IMR-90 (cell line): Measurements from ENCODE around the gene CTRB1. TPM values are rescaled to one million over a fixed set of nuclear protein-coding genes. Genes with fewer than 3 reads are reported as not detected.

Source experiments
- ATAC-seq: fragments of 200-7000 bp; cut with Tn5 transposase; 2 replicates; pipeline ENCODE4 v1.9.1; 2020; ENCODE audit warnings: low read depth, mild to moderate bottlenecking, moderate library complexity
- BruUV-seq: library from RNA; stranded (reverse); fragments of 400-500 nt; replicated peaks from 2 replicates; lab custom pipeline; 2021; lab: Mats Ljungman, UMichigan
- CTCF ChIA-PET: fragments of 300-600 bp; formaldehyde crosslinking; extraction: SDS; loops from one replicate; lab custom pipeline; 2021; ENCODE audit warnings: antibody characterized with exemption; lab: Yijun Ruan, JAX
- POLR2A ChIA-PET: fragments of 300-600 bp; sonication (Branson Sonifier 250); formaldehyde crosslinking; loops from one replicate; lab custom pipeline; 2022; ENCODE audit warnings: antibody characterized with exemption; ENCODE audit not compliant: unreplicated experiment; lab: Charles Lee
- DNase-seq: peaks from one replicate; pipeline ENCODE4 v3.0.0; 2013
- H2AFZ ChIP-seq: replicated peaks from 2 replicates; pipeline ENCODE3; 2013; ENCODE audit warnings: low read length, mild to moderate bottlenecking; ENCODE audit not compliant: poor library complexity
- H2AK5ac ChIP-seq: 2 replicates; pipeline ENCODE4 v1.6.1; 2013; ENCODE audit warnings: low read depth, low read length, inconsistent platforms
- H2AK9ac ChIP-seq: replicated peaks from 2 replicates; pipeline ENCODE3; 2013; ENCODE audit warnings: mild to moderate bottlenecking, low read depth, low read length, moderate library complexity; ENCODE audit not compliant: poor library complexity
- H2BK120ac ChIP-seq: 2 replicates; pipeline ENCODE4 v1.6.1; 2013; ENCODE audit warnings: low read depth, low read length, inconsistent platforms
- H2BK15ac ChIP-seq: 3 replicates; pipeline ENCODE4 v1.6.1; 2013; ENCODE audit warnings: low read depth, low read length, inconsistent platforms
- H2BK20ac ChIP-seq: 2 replicates; pipeline ENCODE4 v1.6.1; 2013; ENCODE audit warnings: low read depth, mild to moderate bottlenecking, inconsistent platforms, low read length, moderate library complexity
- H2BK5ac ChIP-seq: 2 replicates; pipeline ENCODE4 v1.6.1; 2013; ENCODE audit warnings: mild to moderate bottlenecking, low read depth, low read length, inconsistent platforms; ENCODE audit not compliant: poor library complexity, severe bottlenecking
- H3K14ac ChIP-seq: replicated peaks from 2 replicates; pipeline ENCODE4 v1.6.1; 2013; ENCODE audit warnings: low read depth, low read length, inconsistent platforms
- H3K18ac ChIP-seq: 2 replicates; pipeline ENCODE4 v1.6.1; 2013; ENCODE audit warnings: low read depth, low read length, control low read depth
- H3K23ac ChIP-seq: 2 replicates; pipeline ENCODE4 v1.6.1; 2013; ENCODE audit warnings: low read depth, low read length, inconsistent platforms
- H3K27ac ChIP-seq: 2 replicates; pipeline ENCODE4 v1.5.1; 2013; ENCODE audit warnings: mild to moderate bottlenecking, control low read depth, low read length; ENCODE audit not compliant: insufficient read depth
- H3K27me3 ChIP-seq: 2 replicates; pipeline ENCODE4 v1.6.1; 2013; ENCODE audit warnings: low read length; ENCODE audit not compliant: control insufficient read depth, insufficient read depth
- H3K36me3 ChIP-seq: 2 replicates; pipeline ENCODE4 v1.6.1; 2013; ENCODE audit warnings: low read length, mixed read lengths; ENCODE audit not compliant: control insufficient read depth, insufficient read depth
- H3K4ac ChIP-seq: 2 replicates; pipeline ENCODE4 v1.6.1; 2013; ENCODE audit warnings: low read depth, low read length, inconsistent platforms
- H3K4me1 ChIP-seq: 2 replicates; pipeline ENCODE4 v1.6.1; 2013; ENCODE audit warnings: low read length, mixed read lengths; ENCODE audit not compliant: control insufficient read depth, insufficient read depth
- H3K4me2 ChIP-seq: 2 replicates; pipeline ENCODE4 v1.6.1; 2013; ENCODE audit warnings: low read depth, mild to moderate bottlenecking, control low read depth, low read length, moderate library complexity
- H3K4me3 ChIP-seq: 2 replicates; pipeline ENCODE4 v1.5.1; 2013; ENCODE audit warnings: low read depth, mild to moderate bottlenecking, control low read depth, low read length, moderate library complexity; ENCODE audit not compliant: insufficient read depth
- H3K56ac ChIP-seq: 2 replicates; pipeline ENCODE4 v1.6.1; 2013; ENCODE audit warnings: low read length, inconsistent platforms; ENCODE audit not compliant: insufficient read depth; ENCODE audit errors: extremely low read depth
- H3K79me1 ChIP-seq, 2 experiments: 2 replicates each; pipeline ENCODE4 v1.6.1; 2013; ENCODE audit warnings: low read length in 2 of 2, inconsistent platforms in 1 of 2, low read depth in 1 of 2
- H3K9ac ChIP-seq: 2 replicates; pipeline ENCODE4 v1.6.1; 2013; ENCODE audit warnings: low read depth, low read length, control low read depth
- H3K9me1 ChIP-seq: 2 replicates; pipeline ENCODE4 v1.6.1; 2013; ENCODE audit warnings: low read length, inconsistent platforms; ENCODE audit not compliant: insufficient read depth
- H3K9me3 ChIP-seq: 2 replicates; pipeline ENCODE4 v1.6.1; 2013; ENCODE audit warnings: low read length; ENCODE audit not compliant: control insufficient read depth, insufficient read depth
- H4K20me1 ChIP-seq: 2 replicates; pipeline ENCODE4 v1.6.1; 2013; ENCODE audit warnings: low read length, inconsistent platforms; ENCODE audit not compliant: insufficient read depth
- H4K5ac ChIP-seq: 2 replicates; pipeline ENCODE4 v1.6.1; 2013; ENCODE audit warnings: mild to moderate bottlenecking, low read depth, low read length, control low read depth
- H4K8ac ChIP-seq, 2 experiments: 2 replicates each; pipeline ENCODE4 v1.6.1; 2013; ENCODE audit warnings: low read depth in 2 of 2, low read length in 2 of 2, control low read depth in 1 of 2, inconsistent platforms in 1 of 2
- H4K91ac ChIP-seq: 2 replicates; pipeline ENCODE4 v1.6.1; 2013; ENCODE audit warnings: low read depth, low read length, inconsistent platforms; ENCODE audit not compliant: insufficient read depth
- BHLHE40 ChIP-seq: fragments of 150-350 bp; IDR thresholded peaks from 2 replicates; pipeline ENCODE4 v1.6.1; 2016; ENCODE audit warnings: mild to moderate bottlenecking, low read depth, low read length
- CEBPB ChIP-seq: IDR thresholded peaks from 2 replicates; pipeline ENCODE4 v1.6.1; 2012; ENCODE audit warnings: low read depth, low read length, improper control_type of control experiment
- CHD1 ChIP-seq: IDR thresholded peaks from 2 replicates; pipeline ENCODE4 v1.6.1; 2012; ENCODE audit warnings: low read depth, low read length, improper control_type of control experiment
- FOS ChIP-seq: fragments of 150-350 bp; IDR thresholded peaks from 2 replicates; pipeline ENCODE4 v1.6.1; 2016; ENCODE audit warnings: low read depth, low read length
- MAFK ChIP-seq: IDR thresholded peaks from 2 replicates; pipeline ENCODE4 v1.6.1; 2012; ENCODE audit warnings: low read depth, low read length, improper control_type of control experiment
- MXI1 ChIP-seq: IDR thresholded peaks from 2 replicates; pipeline ENCODE4 v1.6.1; 2012; ENCODE audit warnings: low read depth, mild to moderate bottlenecking, low read length, moderate library complexity, borderline replicate concordance
- POLR2A ChIP-seq: IDR thresholded peaks from 2 replicates; pipeline ENCODE4 v1.6.1; 2012; ENCODE audit warnings: mild to moderate bottlenecking, low read depth, low read length
- RAD21 ChIP-seq: IDR thresholded peaks from 2 replicates; pipeline ENCODE4 v1.6.1; 2012; ENCODE audit warnings: low read length, improper control_type of control experiment
- RCOR1 ChIP-seq: IDR thresholded peaks from 2 replicates; pipeline ENCODE4 v1.6.1; 2012; ENCODE audit warnings: mild to moderate bottlenecking, low read length, improper control_type of control experiment; ENCODE audit not compliant: insufficient replicate concordance
- RFX5 ChIP-seq: IDR thresholded peaks from 2 replicates; pipeline ENCODE4 v1.8.0; 2012; ENCODE audit warnings: low read depth, mild to moderate bottlenecking, low read length, moderate library complexity
- SMC3 ChIP-seq: fragments of 150-350 bp; IDR thresholded peaks from 2 replicates; pipeline ENCODE4 v1.6.1; 2016; ENCODE audit warnings: low read depth, mild to moderate bottlenecking, antibody characterized with exemption, low read length, moderate library complexity
- WGBS, 2 experiments: methylation state at CpG; one replicate each; pipeline versions ENCODE4 v1.1.5 to v1.1.7; 2013; ENCODE audit warnings: missing lambda C conversion rate in 2 of 2; ENCODE audit not compliant: insufficient read length in 1 of 2; ENCODE audit errors: extremely low coverage in 2 of 2; 5-methylcytosine and 5-hydroxymethylcytosine counted together
- dilution Hi-C: fragments of 300-500 bp; cut with HindIII; formaldehyde crosslinking; loops from one replicate; pipeline ENCODE4 v1.14.3; 2018; ENCODE audit warnings: low sequenced_read_pairs; ENCODE audit not compliant: unreplicated experiment
- in situ Hi-C: fragments of 300-500 bp; cut with MboI; formaldehyde crosslinking; loops from 3 replicates; pipeline ENCODE4 v1.14.3; 2019; ENCODE audit warnings: low sequenced_read_pairs, inconsistent platforms, mixed read lengths
- intact Hi-C: fragments of 100-400 bp; cut with micrococcal nuclease; formaldehyde crosslinking; loops from 2 replicates; pipeline ENCODE4 v1.10.0; 2022
- polyA plus RNA-seq, 3 experiments: library from polyadenylated mRNA; depleted of rRNA; stranded (reverse); fragments of >200 nt; gene quantifications; 2 replicates each; pipeline ENCODE4 v1.2.3, GENCODE V29; 2012; ENCODE audit warnings: low replicate concordance in 1 of 3
- total RNA-seq: library from RNA; depleted of rRNA; stranded (reverse); fragments of >200 nt; gene quantifications from 2 replicates; pipeline ENCODE4 v1.2.3, GENCODE V29; 2012
- TF ChIP-seq, protein P1 (sequence below): fragments of 150-350 bp; IDR thresholded peaks from 2 replicates; pipeline ENCODE4 v1.6.1; 2016; ENCODE audit warnings: low read depth, mild to moderate bottlenecking, low read length, moderate library complexity, borderline replicate concordance
- TF ChIP-seq, protein P2 (sequence below): fragments of 150-350 bp; IDR thresholded peaks from 2 replicates; pipeline ENCODE4 v1.6.1; 2017; ENCODE audit warnings: mild to moderate bottlenecking, antibody characterized with exemption, low read length, low read depth
- TF ChIP-seq, protein P3 (sequence below): conservative IDR thresholded peaks from 2 replicates; pipeline ENCODE4 v1.5.1; 2012; ENCODE audit warnings: mild to moderate bottlenecking, low read depth, low read length, improper control_type of control experiment

The CTRB1 gene
- total and polyA plus RNA-seq, 2 of the 4 experiments (the other 2 are of a cell fraction), result not detected

DNA sequence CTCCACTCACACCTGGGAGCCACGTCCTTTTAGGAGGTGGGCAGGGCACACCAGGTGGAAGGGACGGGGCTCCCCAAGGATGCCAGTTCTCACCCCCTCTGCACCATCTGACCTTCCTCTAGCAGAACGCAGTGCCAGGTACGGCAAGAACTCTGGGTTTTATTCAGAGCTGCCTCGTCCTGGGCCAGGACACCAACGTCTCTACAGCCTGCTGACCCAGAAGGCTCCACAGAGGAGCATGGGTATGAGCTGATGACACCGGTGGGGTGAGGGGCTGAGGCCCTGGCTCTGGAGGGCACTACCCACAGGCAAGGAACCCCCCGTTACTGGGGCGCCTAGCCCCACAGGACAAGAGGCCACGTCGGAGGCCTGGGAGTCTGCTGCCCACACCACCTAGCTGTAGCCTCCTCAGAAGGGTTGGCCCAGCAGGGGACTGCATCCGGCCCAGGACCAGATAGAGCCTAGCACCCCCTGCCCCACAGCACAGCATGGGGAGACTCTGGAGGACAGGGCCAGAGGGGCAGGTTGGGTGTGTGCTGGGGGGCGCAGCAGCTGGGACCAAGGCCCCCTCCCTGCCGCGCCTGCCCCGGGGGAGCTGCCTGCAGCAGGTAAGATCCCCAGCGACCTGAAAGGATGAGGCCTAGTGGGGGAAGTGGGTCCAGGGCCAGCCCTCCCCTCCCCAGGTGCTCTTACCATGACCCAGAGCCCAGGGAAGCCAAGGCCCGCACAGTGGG is 18.8 kb downstream of the CTRB1 start:
- Histone ChIP-seq H3K79me1 (peaks cover 12 to 58% of the 10 kb centered on the region in 2 experiments), H3K4me2 (no peak overlapping the region), H3K4me1 (peaks cover 33% of the 10 kb centered on the region), H2AFZ (peak overlapping the region; percentile 61), H3K14ac (peak overlapping the region; percentile 74; the same call in 1 of the 2 replicates), H2BK120ac (peak overlapping the region; percentile 42; the same call in 1 of the 2 replicates), H3K4ac (peak overlapping the region; percentile 72), H4K5ac (0 out of 2 replicates have a peak overlapping the region, but pooled peaks have one; percentile 28), H3K9me1 (peaks cover 7% of the 10 kb centered on the region), H4K8ac (peak overlapping the region in 1 of 2 experiments; percentile 59; a peak in 2 of 4 replicates), H2BK5ac (peak overlapping the region; percentile 82), H2BK20ac (0 out of 2 replicates have a peak overlapping the region, but pooled peaks have one; percentile 18), H3K23ac (peak overlapping the region; percentile 85; the same call in 1 of the 2 replicates), H2AK5ac (peak overlapping the region; percentile 91), H3K9ac (peak overlapping the region; percentile 45), H3K27me3 (no peaks in the 10 kb centered on the region), H4K91ac (peak overlapping the region; percentile 12), H3K56ac (no peak overlapping the region), H3K9me3 (no peaks in the 10 kb centered on the region), H4K20me1 (peaks cover 88% of the 10 kb centered on the region), H3K18ac (no peak overlapping the region), H3K36me3 (peaks cover 75% of the 10 kb centered on the region), H3K4me3 (no peak overlapping the region), H3K27ac (peak overlapping the region; percentile 55), H2AK9ac (peak overlapping the region; percentile 96), H2BK15ac (0 out of 3 replicates have a peak overlapping the region, but pooled peaks have one; percentile 80)
- intact Hi-C loops, result no loop called here
- dilution Hi-C loops, result no loop called here
- no TSS peak for BruUV-seq
- WGBS, 2 experiments, result 85% methylated on average over 3 of the region's 18 CpGs; no CpG with 5 or more reads in 1 of the 2 experiments
- CTCF ChIA-PET, result no interaction called here
- in situ Hi-C loops, result no loop called here
- ATAC-seq (no peak), DNase-seq (no peak)
- POLR2A ChIA-PET, result interaction anchor here (1.0 kb wide), 1 partner anchor 13 kb away, joined by 21 read pairs; no protein-coding TSS in a partner anchor
- TF ChIP-seq MAFK (no peak), RFX5 (no peak), CEBPB (no peak), CHD1 (no peak), MXI1 (no peak), BHLHE40 (no peak), RAD21 (no peak), SMC3 (no peak), POLR2A (no peak), FOS (no peak), RCOR1 (no peak)
- TF ChIP-seq, protein P1, sequence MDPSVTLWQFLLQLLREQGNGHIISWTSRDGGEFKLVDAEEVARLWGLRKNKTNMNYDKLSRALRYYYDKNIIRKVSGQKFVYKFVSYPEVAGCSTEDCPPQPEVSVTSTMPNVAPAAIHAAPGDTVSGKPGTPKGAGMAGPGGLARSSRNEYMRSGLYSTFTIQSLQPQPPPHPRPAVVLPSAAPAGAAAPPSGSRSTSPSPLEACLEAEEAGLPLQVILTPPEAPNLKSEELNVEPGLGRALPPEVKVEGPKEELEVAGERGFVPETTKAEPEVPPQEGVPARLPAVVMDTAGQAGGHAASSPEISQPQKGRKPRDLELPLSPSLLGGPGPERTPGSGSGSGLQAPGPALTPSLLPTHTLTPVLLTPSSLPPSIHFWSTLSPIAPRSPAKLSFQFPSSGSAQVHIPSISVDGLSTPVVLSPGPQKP, result no peak
- TF ChIP-seq, protein P2, sequence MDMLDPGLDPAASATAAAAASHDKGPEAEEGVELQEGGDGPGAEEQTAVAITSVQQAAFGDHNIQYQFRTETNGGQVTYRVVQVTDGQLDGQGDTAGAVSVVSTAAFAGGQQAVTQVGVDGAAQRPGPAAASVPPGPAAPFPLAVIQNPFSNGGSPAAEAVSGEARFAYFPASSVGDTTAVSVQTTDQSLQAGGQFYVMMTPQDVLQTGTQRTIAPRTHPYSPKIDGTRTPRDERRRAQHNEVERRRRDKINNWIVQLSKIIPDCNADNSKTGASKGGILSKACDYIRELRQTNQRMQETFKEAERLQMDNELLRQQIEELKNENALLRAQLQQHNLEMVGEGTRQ, result no peak
- TF ChIP-seq, protein P3, sequence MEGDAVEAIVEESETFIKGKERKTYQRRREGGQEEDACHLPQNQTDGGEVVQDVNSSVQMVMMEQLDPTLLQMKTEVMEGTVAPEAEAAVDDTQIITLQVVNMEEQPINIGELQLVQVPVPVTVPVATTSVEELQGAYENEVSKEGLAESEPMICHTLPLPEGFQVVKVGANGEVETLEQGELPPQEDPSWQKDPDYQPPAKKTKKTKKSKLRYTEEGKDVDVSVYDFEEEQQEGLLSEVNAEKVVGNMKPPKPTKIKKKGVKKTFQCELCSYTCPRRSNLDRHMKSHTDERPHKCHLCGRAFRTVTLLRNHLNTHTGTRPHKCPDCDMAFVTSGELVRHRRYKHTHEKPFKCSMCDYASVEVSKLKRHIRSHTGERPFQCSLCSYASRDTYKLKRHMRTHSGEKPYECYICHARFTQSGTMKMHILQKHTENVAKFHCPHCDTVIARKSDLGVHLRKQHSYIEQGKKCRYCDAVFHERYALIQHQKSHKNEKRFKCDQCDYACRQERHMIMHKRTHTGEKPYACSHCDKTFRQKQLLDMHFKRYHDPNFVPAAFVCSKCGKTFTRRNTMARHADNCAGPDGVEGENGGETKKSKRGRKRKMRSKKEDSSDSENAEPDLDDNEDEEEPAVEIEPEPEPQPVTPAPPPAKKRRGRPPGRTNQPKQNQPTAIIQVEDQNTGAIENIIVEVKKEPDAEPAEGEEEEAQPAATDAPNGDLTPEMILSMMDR, result no peak
